ENCODE results near the gene B4GALT2.

Gene B4GALT2

DNA sequence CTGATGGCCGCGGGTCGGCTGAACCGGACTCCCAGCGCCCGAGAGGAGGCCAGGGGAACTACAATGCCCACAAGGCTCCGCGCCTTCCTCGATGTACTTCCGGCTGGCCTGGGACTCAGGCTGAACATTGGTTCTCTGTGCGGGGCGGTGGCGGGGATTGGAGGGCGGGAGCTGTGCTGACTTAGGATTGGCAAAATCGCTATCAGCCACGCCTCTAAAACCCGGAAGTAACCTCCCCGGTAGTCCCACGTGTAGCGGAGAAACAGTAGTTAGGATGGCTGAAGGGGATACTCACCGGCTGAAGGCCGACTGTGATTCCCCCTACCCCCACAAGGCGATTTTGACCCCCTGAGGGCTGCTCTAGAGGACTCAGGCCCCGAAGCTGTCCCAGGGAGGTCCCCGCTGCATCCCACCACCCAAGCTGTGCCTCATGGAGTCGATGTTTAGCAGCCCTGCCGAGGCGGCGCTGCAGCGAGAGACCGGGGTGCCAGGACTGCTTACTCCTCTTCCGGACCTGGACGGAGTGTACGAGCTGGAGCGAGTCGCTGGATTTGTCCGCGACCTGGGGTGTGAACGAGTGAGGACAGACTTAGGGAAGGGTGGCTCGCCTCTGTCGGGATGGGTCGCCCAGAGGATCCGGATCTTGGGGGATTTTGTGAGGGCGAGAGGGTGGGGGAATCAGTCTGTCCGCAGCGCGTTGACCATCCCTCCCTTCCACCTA lies 9.1 kb upstream of the B4GALT2 start, which contains the start of gene DPH2:
Gene DPH2 (plus strand): TSS at position 265 of the 721 bp plus-strand sequence. CDS start 166 bp downstream, at position 431.
- peak; percentile 98 for DNase-seq

DNA sequence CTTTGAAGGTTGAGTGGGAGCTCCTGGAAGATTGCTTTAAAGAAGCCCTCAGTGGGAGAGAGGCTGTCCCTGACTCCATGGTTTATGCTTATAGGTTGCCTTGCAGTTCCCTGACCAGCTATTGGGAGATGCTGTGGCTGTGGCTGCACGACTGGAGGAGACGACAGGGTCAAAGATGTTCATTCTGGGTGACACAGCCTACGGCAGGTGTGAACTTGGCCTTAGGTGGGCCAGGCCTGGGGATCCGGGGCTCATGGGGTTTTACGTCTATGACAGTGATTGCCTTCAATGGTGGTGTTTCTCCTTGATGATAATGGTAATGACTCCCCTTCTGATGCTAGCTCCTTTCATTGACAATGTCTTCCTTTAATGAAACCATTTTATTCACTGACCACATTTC lies 8.5 kb upstream of the B4GALT2 start:
- DNase-seq, result no peak

DNA sequence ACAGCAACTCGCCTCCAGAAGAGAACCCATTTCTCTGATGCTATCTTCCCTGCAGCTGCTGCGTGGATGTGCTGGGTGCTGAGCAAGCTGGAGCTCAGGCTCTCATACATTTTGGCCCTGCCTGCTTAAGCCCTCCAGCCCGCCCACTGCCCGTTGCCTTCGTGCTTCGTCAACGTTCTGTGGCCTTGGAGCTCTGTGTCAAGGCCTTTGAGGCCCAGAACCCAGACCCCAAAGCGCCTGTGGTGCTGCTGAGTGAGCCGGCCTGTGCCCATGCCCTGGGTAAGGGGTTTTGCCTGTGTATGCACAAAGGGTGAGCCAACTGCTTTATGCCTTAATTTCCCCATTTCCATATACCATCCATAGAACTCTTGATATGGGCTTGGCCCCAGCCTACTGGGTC lies 8.1 kb upstream of the B4GALT2 start:
- DNase-seq, result no peak

DNA sequence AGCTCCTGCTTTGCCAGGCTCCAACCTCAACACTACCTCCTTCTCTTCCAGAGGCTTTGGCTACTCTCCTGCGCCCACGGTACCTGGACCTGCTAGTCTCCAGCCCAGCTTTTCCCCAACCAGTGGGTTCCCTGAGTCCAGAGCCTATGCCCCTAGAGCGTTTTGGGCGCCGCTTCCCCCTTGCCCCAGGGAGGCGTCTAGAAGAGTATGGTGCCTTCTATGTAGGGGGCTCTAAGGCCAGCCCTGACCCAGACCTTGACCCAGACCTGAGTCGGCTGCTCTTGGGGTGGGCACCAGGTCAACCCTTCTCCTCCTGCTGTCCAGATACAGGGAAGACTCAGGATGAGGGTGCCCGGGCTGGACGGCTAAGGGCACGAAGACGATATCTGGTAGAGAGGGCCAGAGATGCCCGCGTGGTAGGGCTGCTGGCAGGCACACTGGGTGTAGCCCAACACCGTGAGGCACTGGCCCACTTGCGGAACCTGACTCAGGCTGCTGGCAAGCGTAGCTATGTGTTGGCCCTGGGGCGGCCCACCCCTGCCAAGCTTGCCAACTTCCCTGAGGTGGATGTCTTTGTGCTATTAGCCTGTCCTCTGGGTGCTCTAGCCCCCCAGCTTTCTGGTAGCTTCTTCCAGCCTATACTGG lies 7.6 kb upstream of the B4GALT2 start:
- DNase-seq, result no peak

DNA sequence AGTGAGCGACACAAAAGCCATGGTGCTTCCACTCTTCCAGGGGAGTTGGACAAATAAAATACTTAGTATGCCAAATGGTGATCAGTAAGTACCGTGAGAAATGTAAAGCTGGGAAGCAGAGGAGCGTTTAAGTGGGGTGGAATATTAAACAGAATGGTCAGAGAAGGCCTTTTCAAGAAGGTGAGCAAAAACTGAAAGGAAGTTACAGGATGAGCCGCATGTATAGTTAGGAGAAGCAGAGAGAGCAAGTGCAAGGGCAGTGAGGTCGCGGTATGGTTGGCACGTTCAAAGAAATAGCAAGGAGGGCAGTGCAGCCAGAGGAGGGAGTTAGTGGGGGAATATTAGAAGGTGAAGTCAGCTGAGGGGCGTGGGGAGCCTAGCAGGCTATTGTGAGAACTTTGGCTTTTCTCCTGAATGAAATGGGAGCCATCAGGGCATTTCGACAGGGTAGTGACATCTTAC lies 5.0 kb upstream of the B4GALT2 start:
- DNase-seq, result no peak

DNA sequence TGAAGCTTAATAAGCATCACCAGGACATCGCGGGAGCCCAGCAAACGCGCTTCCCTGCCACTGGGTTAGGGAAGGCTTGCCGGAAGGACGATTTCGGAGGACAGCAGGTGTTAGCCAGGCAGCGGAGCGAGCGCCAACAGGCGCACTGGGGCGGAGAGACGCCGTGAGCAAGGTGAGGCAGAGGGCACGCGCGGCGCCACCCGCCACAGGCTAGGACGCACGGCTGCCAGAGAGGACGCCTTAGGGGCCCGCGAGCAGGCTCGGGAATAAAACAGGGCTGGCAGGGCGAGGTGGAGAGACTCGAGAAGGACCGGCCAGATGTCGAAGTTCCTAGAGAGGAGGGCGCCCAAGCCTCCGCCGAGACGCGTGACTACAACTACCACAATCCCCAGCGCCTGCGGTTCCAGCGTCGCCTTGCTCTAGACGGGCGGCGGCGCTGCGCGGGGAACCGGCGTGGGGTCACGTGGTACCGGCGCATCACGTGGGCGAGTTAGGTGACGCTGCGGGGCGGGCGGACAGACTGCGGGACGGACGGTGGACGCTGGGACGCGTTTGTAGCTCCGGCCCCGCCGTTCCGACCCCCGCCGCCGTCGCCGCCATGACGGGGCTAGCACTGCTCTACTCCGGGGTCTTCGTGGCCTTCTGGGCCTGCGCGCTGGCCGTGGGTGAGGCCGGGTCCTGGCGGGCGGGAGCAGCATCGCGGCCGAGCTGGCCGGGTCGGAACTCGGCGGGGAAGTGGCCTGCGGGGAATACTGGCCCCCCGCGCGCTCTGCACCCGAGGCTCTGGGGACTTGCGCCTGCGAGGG lies 4.4 kb upstream of the B4GALT2 start, which contains the start of gene ATP6V0B:
Gene ATP6V0B (plus strand): TSS at position 518 of the 806 bp plus-strand sequence. CDS start 81 bp downstream, at position 599.
- DNase-seq, result peak; percentile 97

DNA sequence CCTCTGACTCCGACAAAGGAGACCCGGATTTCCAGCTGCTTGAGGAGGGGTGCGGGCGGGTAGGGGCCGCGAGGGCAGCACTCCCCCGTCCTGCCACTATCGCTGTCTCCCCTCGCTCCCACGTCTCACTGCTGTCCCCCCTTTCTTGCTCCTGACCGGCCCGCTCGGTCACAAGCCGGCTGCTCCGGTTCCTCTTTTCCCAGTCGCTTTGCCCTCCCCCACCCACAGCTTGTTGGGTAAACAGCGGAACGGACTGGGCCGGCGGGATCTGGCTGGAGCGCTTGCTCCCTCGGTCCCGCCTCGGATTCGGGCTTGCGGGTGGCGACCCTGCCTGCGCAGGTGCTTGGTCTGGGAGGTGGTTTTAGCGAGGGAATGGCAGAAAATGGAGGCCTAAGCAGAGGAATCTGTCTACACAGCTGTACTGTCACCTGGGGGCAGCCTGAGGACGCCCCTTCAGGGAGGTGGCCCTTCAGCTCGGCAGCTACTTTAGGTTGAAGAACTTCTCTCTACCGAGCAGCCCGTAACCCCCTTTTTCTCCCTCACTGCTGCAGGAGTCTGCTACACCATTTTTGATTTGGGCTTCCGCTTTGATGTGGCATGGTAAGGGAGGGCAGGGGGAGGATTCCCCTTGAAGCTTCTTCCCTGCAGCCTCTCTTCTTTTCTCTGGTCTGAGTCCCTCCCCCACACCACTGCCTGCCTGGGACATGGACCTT lies 3.6 kb upstream of the B4GALT2 start:
- peak; percentile 88 for DNase-seq

DNA sequence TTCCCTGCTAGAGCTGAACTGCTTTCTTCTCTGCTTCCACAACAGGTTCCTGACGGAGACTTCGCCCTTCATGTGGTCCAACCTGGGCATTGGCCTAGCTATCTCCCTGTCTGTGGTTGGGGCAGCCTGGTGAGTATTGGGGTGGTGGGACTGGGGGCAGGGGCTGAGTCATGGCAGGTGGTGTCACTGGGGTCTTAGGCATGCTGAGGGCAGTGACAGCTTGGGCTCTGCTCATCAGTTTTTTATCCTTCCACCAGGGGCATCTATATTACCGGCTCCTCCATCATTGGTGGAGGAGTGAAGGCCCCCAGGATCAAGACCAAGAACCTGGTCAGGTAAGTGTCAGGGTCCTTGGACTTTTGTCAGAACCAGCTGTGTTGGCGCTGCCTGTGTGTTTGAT lies 3.0 kb upstream of the B4GALT2 start:
- DNase-seq, result no peak

DNA sequence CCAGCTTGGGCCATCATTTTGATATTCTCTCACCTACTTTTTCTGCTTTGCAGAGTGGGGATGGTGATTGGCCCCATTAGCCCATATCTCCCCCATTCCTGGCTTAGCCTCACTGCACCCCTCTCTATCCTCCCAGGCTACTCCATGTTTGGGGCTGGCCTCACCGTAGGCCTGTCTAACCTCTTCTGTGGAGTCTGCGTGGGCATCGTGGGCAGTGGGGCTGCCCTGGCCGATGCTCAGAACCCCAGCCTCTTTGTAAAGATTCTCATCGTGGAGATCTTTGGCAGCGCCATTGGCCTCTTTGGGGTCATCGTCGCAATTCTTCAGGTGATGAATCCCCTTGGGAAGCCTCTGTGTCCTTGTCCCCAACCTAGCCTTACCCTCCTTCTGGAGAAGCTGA lies 2.1 kb upstream of the B4GALT2 start:
- no peak for DNase-seq

DNA sequence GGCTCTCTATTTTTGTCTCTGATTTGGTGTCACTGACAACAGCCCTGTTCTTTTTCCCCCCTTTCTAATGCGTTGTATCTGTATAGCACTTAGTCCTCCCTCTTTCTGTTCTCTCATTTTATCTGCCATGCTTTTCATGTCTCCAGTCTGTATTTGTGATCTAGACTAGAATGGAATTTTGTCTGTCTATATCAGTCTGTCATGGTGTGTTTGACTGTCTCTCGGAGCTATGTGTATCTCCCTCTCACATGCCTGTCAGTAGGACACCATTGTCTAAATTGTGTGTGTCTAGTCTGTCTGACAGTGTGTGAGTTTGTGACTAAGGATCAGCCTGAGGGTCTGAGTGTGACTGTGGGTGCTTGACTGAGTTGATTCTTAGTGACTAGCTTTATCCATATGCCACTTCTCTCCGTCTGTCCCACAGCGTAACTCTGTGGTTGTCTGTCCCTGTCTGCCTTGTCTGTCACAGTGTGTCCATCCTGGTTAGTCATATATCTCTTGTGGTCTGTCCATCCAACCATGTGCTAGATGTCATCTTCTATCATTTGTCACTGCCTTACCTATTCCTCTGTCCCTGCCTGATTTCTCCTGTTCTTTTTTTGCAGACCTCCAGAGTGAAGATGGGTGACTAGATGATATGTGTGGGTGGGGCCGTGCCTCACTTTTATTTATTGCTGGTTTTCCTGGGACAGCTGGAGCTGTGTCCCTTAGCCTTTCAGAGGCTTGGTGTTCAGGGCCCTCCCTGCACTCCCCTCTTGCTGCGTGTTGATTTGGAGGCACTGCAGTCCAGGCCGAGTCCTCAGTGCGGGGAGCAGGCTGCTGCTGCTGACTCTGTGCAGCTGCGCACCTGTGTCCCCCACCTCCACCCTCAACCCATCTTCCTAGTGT lies 1.4 kb upstream of the B4GALT2 start:
- peak; percentile 29 for DNase-seq

DNA sequence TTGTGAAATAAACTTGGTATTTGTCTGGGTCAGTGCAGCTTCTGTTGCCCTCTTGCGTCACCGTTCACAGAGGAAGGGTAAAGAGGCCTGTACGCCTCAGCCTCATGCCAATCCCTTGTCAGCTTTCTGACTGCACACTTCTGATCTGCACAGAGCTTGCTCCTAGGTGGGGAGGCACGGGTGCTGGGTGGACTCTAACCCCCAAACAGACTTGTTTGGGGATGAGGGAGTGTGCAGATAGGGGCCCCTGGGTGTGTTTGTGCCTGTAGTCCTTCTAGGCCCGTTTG lies 803 bp upstream of the B4GALT2 start:
- no peak for DNase-seq

DNA sequence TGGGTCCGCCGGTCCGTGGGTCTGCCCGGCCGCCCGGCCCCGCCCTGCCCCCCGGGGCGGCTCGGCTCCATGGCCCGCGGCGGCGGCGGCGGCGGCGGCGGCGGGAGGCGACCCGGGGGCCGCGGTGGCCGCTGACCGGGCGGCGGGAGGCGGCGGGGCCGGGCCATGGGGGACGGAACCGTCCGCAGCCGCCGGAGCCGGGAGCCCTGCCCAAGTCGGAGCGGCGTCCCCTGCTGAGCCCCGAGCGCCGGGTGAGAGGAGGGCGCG lies 184 bp downstream of the B4GALT2 start:
- no peak for DNase-seq

DNA sequence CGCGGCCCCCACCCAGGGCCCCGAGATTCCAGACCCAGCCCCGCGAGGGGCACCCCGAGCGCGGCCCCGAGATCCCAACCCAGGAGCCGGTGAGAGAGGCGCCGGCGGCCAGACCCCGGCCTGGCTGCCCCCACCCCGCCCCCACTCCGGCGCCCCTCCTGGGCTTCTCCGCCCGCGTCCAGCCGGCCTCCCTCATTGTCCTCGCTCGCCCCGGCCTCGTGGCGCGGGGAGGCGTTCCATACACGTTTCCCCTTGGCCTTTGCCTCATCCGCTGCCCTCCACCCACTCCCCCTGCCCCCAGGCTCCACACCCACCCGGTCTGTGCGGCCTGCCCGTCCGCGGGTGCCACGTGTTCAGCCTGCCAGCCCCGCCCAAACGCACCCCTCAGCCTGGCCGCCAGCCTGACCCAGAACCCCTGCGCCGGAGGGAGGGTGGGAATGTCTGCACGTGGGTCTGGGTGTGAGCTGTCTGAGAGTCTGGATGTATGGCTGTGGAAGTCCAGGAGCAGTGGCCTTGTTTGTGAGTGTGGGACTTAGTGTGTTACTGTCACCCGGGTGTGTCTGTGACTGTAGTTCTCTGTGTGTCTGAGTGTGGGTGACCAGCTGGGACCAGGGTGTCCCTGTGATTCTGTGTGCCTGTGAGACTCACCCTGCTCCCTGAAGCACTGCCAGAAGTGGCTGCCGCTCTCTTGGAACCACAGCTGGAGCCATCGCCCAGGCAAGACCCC lies 681 bp downstream of the B4GALT2 start:
- no peak for DNase-seq

DNA sequence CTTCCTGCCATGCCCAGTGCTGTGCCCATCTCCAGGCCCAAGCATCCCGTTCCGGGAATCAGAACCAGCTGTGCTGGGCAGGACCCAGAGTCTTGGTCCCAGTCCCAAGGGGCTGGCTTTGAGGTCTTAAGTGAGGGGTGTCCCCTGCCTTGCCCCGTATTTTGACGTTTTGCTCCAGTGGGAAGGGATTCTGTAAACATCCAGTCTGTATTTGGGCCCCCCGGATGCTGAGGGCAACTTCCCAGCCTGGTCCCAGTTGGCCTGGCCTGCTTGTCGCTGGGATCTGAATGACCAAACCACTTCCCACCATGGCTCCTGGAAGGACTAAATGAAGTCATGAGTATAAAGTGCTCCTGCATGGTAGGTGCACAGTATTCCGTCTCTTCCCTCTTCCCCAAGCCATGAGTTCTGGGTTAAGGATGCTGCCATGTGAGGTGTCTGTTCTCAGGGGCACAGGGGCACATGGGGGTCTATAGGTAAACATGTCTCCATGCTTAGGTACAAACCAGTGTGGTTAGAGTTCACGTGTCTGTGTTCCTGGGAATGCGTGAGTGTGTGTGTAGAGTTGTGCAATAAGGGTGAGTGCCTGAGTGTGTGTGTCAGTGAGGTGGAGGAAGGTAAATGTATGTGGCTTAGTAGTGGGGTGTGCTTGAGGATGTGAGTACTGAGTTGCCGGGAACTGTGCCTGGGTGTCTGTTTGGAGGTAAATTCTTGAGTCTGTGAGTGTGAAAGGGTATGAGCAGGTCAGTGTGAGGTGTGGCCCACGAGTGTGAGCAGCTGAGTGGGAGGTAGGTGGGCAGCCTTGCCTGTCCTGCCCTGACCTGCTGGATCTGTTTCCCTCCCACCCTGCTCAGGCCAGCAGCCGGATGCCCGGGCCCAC lies 1.5 kb downstream of the B4GALT2 start:
- no peak for DNase-seq

DNA sequence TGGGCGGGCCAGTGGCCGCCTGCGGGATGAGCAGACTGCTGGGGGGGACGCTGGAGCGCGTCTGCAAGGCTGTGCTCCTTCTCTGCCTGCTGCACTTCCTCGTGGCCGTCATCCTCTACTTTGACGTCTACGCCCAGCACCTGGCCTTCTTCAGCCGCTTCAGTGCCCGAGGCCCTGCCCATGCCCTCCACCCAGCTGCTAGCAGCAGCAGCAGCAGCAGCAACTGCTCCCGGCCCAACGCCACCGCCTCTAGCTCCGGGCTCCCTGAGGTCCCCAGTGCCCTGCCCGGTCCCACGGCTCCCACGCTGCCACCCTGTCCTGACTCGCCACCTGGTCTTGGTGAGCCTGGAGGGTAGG lies 2.1 kb downstream of the B4GALT2 start:
- no peak for DNase-seq

DNA sequence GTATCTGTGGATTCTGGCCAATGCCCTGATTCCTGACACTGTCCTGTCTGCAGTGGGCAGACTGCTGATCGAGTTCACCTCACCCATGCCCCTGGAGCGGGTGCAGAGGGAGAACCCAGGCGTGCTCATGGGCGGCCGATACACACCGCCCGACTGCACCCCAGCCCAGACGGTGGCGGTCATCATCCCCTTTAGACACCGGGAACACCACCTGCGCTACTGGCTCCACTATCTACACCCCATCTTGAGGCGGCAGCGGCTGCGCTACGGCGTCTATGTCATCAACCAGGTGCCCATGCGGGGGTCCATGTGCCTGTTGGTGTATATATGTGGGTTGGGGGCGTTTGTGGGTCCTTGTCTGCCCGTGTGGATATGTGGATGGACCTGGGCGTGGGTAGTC lies 2.6 kb downstream of the B4GALT2 start:
- DNase-seq, result no peak

DNA sequence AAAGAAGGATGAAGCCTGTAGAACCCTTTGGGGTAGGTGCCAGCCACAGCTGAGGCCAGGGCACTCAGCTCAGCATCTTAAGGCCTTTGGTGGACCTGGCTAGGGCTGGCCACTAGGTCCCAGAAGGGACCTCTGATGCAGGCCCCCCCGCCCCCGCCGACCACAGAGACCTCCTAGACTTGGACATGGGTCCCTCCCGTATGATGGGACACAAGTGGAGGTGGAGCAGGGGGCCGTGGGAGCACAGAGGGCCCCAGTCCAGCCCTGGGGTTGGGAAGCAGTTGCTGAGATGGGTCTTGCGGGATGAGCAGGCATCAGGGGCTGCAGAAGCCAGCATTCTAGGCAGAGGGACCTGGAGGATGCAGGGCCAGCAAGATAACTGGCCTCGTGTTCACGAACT lies 3.2 kb downstream of the B4GALT2 start:
- no peak for DNase-seq

DNA sequence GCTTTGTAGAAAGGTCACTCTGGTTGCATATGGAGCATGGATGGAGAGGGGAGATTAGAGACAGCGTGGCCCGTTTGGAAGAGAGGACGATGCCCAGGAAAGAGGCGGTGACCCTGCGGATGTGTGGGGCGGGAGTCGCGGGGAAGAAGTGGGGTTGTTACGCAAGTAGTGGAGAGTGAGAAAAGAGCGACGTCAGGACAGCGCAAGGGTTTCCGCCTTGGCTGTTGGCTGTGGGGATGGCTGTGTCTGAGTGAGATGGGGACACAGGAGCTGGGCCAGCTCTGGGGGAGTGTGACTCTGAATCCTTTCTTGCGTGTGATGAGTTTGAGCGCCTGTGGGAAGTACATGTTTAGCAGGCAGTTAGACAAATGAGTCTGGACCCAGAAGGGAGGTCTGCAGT lies 3.8 kb downstream of the B4GALT2 start:
- peak; percentile 52 for DNase-seq

DNA sequence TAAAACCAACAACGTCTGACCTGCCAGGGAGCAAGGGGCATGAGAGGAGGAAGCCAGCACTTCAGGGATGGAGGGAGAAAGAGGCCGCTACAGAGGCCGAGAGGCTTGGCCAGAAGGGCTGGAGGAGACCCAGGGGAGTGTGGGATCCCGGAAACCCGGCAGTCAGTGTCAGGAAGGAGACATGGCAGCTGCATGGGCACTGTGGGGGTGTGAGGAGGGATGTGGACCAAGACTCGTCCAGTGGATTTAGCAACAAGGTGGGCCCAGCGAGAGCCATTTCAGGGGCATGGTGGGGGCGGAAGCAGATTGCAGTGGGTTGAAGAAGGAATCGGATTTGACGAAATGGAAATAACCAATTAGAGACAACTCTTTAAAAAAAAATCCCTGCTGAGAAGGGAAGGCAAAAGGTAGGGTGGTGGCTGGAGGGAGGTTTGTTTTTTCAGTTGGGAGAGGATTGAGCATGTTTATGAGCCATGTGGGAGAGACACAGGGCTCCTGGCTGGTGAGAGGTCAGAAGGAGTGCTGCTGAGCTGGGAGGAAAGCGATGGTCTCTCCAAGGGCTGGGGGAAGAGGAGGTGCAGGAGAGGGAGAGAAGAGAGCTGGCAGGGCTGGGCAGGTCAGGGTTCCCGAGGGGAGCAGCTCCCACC lies 4.4 kb downstream of the B4GALT2 start:
- DNase-seq, result no peak

DNA sequence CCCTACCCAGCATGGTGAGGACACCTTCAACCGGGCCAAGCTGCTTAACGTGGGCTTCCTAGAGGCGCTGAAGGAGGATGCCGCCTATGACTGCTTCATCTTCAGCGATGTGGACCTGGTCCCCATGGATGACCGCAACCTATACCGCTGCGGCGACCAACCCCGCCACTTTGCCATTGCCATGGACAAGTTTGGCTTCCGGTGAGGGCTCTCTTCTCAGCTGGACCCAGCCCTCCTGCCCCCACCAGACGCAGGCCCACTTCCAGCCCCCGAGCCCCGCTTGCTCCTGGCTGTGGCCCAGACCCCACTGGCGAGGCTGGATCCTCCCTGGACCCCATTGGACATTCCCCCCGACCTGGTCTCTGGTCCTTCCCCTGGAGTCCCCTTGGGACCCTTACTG lies 5.8 kb downstream of the B4GALT2 start:
- DNase-seq, result no peak
